Measurements from ENCODE around the gene DTL.

- TF ChIP-seq CTCF (IDR thresholded peaks at IDR 0.05) (no peak), EZH2 (IDR thresholded peaks at IDR 0.05) (no peak), EZH2phosphoT487 (IDR thresholded peaks at IDR 0.05) (no peak)
Measured at GRCh38 chr1:212013672-212014071, 21.9 kb upstream of the DTL start.
